Cardiac muscle cell (in vitro differentiated cells and primary cell): ENCODE measurements around the gene KCNA2. TPM values are rescaled to one million over a fixed set of nuclear protein-coding genes. Genes with fewer than 3 reads are reported as not detected.

Source experiments
- DNase-seq, 2 donors: peaks; one replicate each; pipeline versions ENCODE4 v3.0.0 to v3.0.0-alpha.2; 2010 to 2017; ENCODE audit warnings: low read depth in 1 of 2, low spot score in 1 of 2
- H3K27ac ChIP-seq: fragments of 200-600 bp; sonication (generic); 2 replicates; pipeline ENCODE4 v1.5.1; 2016
- H3K27me3 ChIP-seq: fragments of 200-600 bp; sonication (generic); 2 replicates; pipeline ENCODE4 v1.6.0; 2016; ENCODE audit warnings: control low read depth
- H3K36me3 ChIP-seq: fragments of 200-600 bp; sonication (generic); 2 replicates; pipeline ENCODE4 v1.5.1; 2016; ENCODE audit warnings: control low read depth
- H3K4me1 ChIP-seq: fragments of 200-600 bp; sonication (generic); 2 replicates; pipeline ENCODE4 v1.8.1; 2017; ENCODE audit warnings: low read depth, mild to moderate bottlenecking, mixed run types
- H3K4me3 ChIP-seq: fragments of 200-600 bp; sonication (generic); 2 replicates; pipeline ENCODE4 v1.5.1; 2016; ENCODE audit warnings: mild to moderate bottlenecking
- H3K9me3 ChIP-seq: fragments of 200-600 bp; sonication (generic); 2 replicates; pipeline ENCODE4 v1.5.1; 2017; ENCODE audit warnings: low read depth, mild to moderate bottlenecking, control low read depth
- CTCF ChIP-seq: IDR thresholded peaks from 2 replicates; pipeline ENCODE4 v1.5.1; 2012; ENCODE audit warnings: low read depth, mild to moderate bottlenecking, low read length
- polyA plus RNA-seq: library from polyadenylated mRNA; unstranded; fragments of >200 nt; fragmentation: Nextera tagmentation; extraction: Ambion mirVana; gene quantifications from 2 replicates; pipeline ENCODE4 v1.2.1, GENCODE V29; 2016
- total RNA-seq: library from RNA; depleted of rRNA; stranded (reverse); fragments of >200 nt; gene quantifications from 2 replicates; pipeline ENCODE4 v1.2.3, GENCODE V29; 2016

The KCNA2 gene
- total and polyA plus RNA-seq, 2 experiments from 2014 or later = 0.03 to 0.17 TPM

- no peak for DNase-seq
- H3K9me3 ChIP-seq = no peaks in the 10 kb centered on the region
- TF ChIP-seq CTCF = no peak
- no peaks in the 10 kb centered on the region for H3K4me1 ChIP-seq
- H3K36me3 ChIP-seq = no peaks in the 10 kb centered on the region
- H3K4me3 ChIP-seq = no peak overlapping the region
- H3K27ac ChIP-seq = no peak overlapping the region
- peaks cover 74% of the 10 kb centered on the region for H3K27me3 ChIP-seq
Measured at GRCh38 chr1:110617589-110617988, 11.4 kb upstream of the KCNA2 start.

GRCh38 chr1:110617116-110617515, 11.0 kb upstream of the KCNA2 start:
- H3K4me1 ChIP-seq = no peaks in the 10 kb centered on the region
- no peak for TF ChIP-seq CTCF
- no peak overlapping the region for H3K4me3 ChIP-seq
- H3K27me3 ChIP-seq = peaks cover 74% of the 10 kb centered on the region
- H3K9me3 ChIP-seq = no peaks in the 10 kb centered on the region
- DNase-seq = no peak
- H3K36me3 ChIP-seq = no peaks in the 10 kb centered on the region
- H3K27ac ChIP-seq = no peak overlapping the region

- peak in 1 of 2 donors; percentile 48 for DNase-seq
- H3K27me3 ChIP-seq = peaks cover 74% of the 10 kb centered on the region
- H3K36me3 ChIP-seq = no peaks in the 10 kb centered on the region
- H3K4me1 ChIP-seq = no peaks in the 10 kb centered on the region
- H3K4me3 ChIP-seq = no peak overlapping the region
- H3K27ac ChIP-seq = no peak overlapping the region
- H3K9me3 ChIP-seq = no peaks in the 10 kb centered on the region
- no peak for TF ChIP-seq CTCF
Measured at GRCh38 chr1:110616587-110616986, 10.4 kb upstream of the KCNA2 start.

GRCh38 chr1:110615548-110616130, 9.5 kb upstream of the KCNA2 start:
- peak; percentile 70 to 77 for DNase-seq
- Histone ChIP-seq H3K9me3 (no peaks in the 10 kb centered on the region), H3K4me3 (no peak overlapping the region), H3K4me1 (no peaks in the 10 kb centered on the region), H3K27me3 (peaks cover 74% of the 10 kb centered on the region), H3K36me3 (no peaks in the 10 kb centered on the region), H3K27ac (no peak overlapping the region)
- TF ChIP-seq CTCF = peak; percentile 86

GRCh38 chr1:110612060-110612745, 6.0 kb upstream of the KCNA2 start:
- Histone ChIP-seq H3K9me3 (no peaks in the 10 kb centered on the region), H3K27me3 (peaks cover 100% of the 10 kb centered on the region), H3K4me1 (no peaks in the 10 kb centered on the region), H3K36me3 (no peaks in the 10 kb centered on the region), H3K27ac (no peak overlapping the region), H3K4me3 (no peak overlapping the region)
- no peak for TF ChIP-seq CTCF
- no peak for DNase-seq
